HEK293 (cell line): ENCODE data around the gene TAF15.

Experiments used
- ZNF274 ChIP-seq, 2 experiments: fragments of 200-500 bp in 1 of 2; fragments of 450-650 bp in 1 of 2; sonication (Bioruptor generic) in 1 of 2; formaldehyde crosslinking in 1 of 2; IDR thresholded peaks; 2 replicates each; pipeline versions ENCODE4 v1.5.1 to v1.6.1; 2014 to 2016; ENCODE audit warnings: borderline replicate concordance in 1 of 2, inconsistent platforms in 1 of 2, low read length in 1 of 2, missing biosample characterization in 1 of 2, missing genetic modification characterization in 1 of 2
- TF ChIP-seq, protein P1 (sequence below): fragments of 450-650 bp; formaldehyde crosslinking; IDR thresholded peaks from 2 replicates; pipeline ENCODE4 v1.5.1; 2017; ENCODE audit warnings: missing biosample characterization, missing genetic modification characterization

DNA sequence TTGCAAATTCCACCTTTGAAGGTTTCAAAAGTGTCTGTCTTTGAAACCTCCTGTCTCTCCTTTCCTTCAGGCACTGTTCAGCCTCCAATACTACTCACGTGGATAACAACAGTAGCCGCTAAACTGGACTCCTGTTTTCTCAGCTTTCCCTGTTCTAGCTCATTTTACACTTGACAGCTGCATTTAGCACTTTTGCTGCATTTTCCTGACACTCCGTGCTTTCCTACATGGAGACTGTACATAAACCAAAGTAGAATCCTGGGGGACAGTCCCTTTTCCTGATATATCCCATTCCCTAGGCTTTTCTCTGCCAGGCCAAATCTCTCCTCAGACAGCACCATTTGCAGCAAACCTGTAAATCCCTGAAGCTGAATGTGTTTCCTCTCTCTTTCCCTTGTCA is 67.2 kb downstream of the TAF15 start:
- TF ChIP-seq ZNF274 (IDR thresholded peaks at IDR 0.05; ENCODE audit: low read length) (no peak), ZNF274 (tag by site-specific recombination; IDR thresholded peaks at IDR 0.05; ENCODE audit: borderline replicate concordance) (no peak)
- TF ChIP-seq, protein P1, sequence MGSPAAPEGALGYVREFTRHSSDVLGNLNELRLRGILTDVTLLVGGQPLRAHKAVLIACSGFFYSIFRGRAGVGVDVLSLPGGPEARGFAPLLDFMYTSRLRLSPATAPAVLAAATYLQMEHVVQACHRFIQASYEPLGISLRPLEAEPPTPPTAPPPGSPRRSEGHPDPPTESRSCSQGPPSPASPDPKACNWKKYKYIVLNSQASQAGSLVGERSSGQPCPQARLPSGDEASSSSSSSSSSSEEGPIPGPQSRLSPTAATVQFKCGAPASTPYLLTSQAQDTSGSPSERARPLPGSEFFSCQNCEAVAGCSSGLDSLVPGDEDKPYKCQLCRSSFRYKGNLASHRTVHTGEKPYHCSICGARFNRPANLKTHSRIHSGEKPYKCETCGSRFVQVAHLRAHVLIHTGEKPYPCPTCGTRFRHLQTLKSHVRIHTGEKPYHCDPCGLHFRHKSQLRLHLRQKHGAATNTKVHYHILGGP (tag by site-specific recombination) = no peak
